KMS-11 (cell line): ENCODE measurements around the gene ASB7.
"Not testable (repeated sequence)": the region's sequence is repeated elsewhere in the genome, so short reads cannot be mapped to it uniquely, and the experiment has no call there.

Experiments
- H2AFZ ChIP-seq: fragments of 200-600 bp; sonication (generic); 2 replicates; pipeline ENCODE4 v1.6.1; 2016; ENCODE audit warnings: antibody characterized with exemption, mixed run types, low read depth
- H3K27ac ChIP-seq: fragments of 200-600 bp; sonication (generic); 2 replicates; pipeline ENCODE4 v1.6.1; 2016; ENCODE audit warnings: mild to moderate bottlenecking, mixed run types
- H3K27me3 ChIP-seq: fragments of 200-600 bp; sonication (generic); 2 replicates; pipeline ENCODE4 v1.6.1; 2017; ENCODE audit warnings: mild to moderate bottlenecking, low read depth, mixed run types, moderate library complexity; ENCODE audit not compliant: insufficient read depth
- H3K36me3 ChIP-seq: fragments of 200-600 bp; sonication (generic); 2 replicates; pipeline ENCODE4 v1.6.1; 2017; ENCODE audit warnings: mild to moderate bottlenecking, mixed run types; ENCODE audit not compliant: insufficient read depth
- H3K4me1 ChIP-seq: fragments of 200-600 bp; sonication (generic); 2 replicates; pipeline ENCODE4 v1.6.1; 2016; ENCODE audit warnings: mild to moderate bottlenecking, low read depth, mixed run types; ENCODE audit not compliant: poor library complexity, severe bottlenecking
- H3K4me2 ChIP-seq: fragments of 200-600 bp; sonication (generic); 2 replicates; pipeline ENCODE4 v1.7.0; 2016; ENCODE audit warnings: mild to moderate bottlenecking, mixed run types
- H3K4me3 ChIP-seq: fragments of 200-600 bp; sonication (generic); IDR thresholded peaks from 2 replicates; pipeline ENCODE4 v1.6.1; 2017; ENCODE audit warnings: low read depth, low read length, mixed read lengths; ENCODE audit not compliant: insufficient read depth
- H3K79me2 ChIP-seq: fragments of 200-600 bp; sonication (generic); 2 replicates; pipeline ENCODE4 v1.6.1; 2016; ENCODE audit warnings: low read depth, mixed run types; ENCODE audit not compliant: insufficient read depth
- H3K9ac ChIP-seq: fragments of 200-600 bp; sonication (generic); 2 replicates; pipeline ENCODE4 v1.6.1; 2016; ENCODE audit warnings: mild to moderate bottlenecking, mixed run types
- H4K20me1 ChIP-seq: fragments of 200-600 bp; sonication (generic); 2 replicates; pipeline ENCODE4 v1.6.1; 2016; ENCODE audit warnings: mild to moderate bottlenecking, mixed run types; ENCODE audit not compliant: insufficient read depth
- CTCF ChIP-seq: fragments of 200-600 bp; sonication (generic); conservative IDR thresholded peaks from 2 replicates; pipeline ENCODE4 v1.6.1; 2017; ENCODE audit warnings: low read depth, mild to moderate bottlenecking, antibody characterized with exemption, low read length, moderate library complexity, mixed read lengths

Gene ASB7

DNA sequence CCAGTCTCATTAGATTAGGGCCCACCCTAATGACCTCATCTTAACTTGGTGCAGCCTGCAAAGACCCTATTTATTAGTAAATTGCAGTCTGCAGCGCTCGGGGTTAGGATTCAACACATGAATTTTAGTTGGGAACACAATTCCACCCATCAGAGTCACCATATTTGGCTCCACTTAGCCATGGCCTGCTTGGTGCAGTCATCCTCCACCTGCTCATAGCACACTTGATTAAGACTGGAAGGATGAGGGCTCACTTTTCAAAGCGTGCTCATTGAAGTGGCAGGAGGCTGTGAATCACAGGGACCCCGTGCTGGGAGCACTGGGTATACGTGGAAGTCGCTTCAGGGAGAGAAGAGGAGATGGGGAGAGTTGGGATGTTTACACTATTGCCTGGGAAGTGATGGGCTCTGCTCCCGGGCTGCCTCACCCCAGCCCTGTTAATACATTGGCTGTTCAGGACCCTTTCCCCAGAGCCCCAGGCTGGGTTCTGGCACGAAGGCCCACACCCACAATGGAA is 68.2 kb downstream of the ASB7 start:
- Histone ChIP-seq H3K4me1 (no peaks in the 10 kb centered on the region), H3K36me3 (no peaks in the 10 kb centered on the region), H3K79me2 (no peaks in the 10 kb centered on the region), H2AFZ (no peak overlapping the region), H3K4me3 (no peak overlapping the region), H4K20me1 (no peaks in the 10 kb centered on the region), H3K4me2 (no peak overlapping the region), H3K9ac (no peak overlapping the region), H3K27me3 (no peaks in the 10 kb centered on the region), H3K27ac (no peak overlapping the region)
- no peak for TF ChIP-seq CTCF

- H3K4me3 ChIP-seq: no peak overlapping the region
- no peaks in the 10 kb centered on the region for H3K36me3 ChIP-seq
- no peaks in the 10 kb centered on the region for H3K27me3 ChIP-seq
- H3K4me1 ChIP-seq: no peaks in the 10 kb centered on the region
- TF ChIP-seq CTCF: no peak
- H2AFZ ChIP-seq: no peak overlapping the region
- H3K4me2 ChIP-seq: no peak overlapping the region
- no peak overlapping the region for H3K9ac ChIP-seq
- no peaks in the 10 kb centered on the region for H3K79me2 ChIP-seq
- H3K27ac ChIP-seq: no peak overlapping the region
- no peaks in the 10 kb centered on the region for H4K20me1 ChIP-seq
Observed at GRCh38 chr15:100671124-100671680, 68.8 kb downstream of the ASB7 start.

DNA sequence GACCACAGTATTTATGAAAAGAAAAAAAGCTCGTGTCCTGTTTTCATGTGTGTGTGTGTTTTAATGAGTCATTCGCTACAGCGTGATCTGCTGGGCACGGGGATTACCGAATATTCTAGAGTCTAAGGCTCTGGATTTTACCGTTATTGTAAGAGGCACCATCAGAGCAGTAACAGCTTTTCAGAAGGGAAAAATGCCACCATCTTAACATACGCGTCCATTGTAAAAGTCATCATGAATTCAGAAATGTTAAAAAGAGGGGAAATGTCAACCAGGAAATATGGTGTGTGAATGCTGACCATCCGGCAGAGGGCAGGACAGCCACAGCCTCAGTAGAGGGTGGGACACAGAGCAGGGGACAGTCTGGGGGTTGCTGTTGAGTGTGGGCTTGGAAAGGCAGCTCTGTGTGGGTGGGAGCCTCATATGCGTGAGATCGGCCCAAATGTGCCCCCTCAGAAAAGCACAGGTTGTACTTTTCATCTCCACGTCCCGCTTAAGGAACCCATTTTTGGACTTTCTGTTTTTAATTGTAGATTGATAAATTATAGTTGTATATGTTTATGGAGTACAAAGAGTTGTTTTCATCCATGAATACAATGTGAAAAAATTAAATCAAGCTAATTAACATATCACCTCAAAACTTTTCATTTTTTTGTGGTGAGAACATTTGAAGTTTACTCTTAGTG is 69.6 kb downstream of the ASB7 start:
- Histone ChIP-seq H3K4me1 (no peaks in the 10 kb centered on the region), H3K27ac (no peak overlapping the region), H3K36me3 (no peaks in the 10 kb centered on the region), H3K79me2 (no peaks in the 10 kb centered on the region), H3K4me3 (no peak overlapping the region), H2AFZ (no peak overlapping the region), H3K9ac (no peak overlapping the region), H3K27me3 (no peaks in the 10 kb centered on the region), H4K20me1 (no peaks in the 10 kb centered on the region), H3K4me2 (no peak overlapping the region)
- no peak for TF ChIP-seq CTCF

DNA sequence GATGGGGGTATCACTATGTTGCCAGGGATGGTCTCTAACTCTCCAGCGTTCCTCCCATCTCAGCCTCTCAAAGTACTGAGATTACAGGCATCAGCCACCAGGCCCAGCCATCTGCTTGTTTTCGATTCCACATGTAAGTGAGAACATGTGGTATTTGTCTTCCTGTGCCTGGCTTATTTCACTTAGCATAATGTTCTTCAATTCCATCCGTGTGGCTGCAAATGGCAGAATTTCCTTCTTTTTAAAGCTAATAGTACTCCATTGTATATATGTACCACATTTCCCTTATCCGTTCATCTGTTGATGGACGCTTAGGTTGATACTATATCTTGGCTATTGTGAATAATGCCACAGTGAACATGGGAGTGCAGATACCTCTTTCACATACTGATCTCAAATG is 70.6 kb downstream of the ASB7 start:
- Histone ChIP-seq H3K4me1 (no peaks in the 10 kb centered on the region), H4K20me1 (no peaks in the 10 kb centered on the region), H3K4me2 (no peak overlapping the region), H3K4me3 (no peak overlapping the region), H2AFZ (no peak overlapping the region), H3K27me3 (no peaks in the 10 kb centered on the region), H3K9ac (no peak overlapping the region), H3K79me2 (no peaks in the 10 kb centered on the region), H3K36me3 (no peaks in the 10 kb centered on the region), H3K27ac (no peak overlapping the region)
- TF ChIP-seq CTCF: no peak

DNA sequence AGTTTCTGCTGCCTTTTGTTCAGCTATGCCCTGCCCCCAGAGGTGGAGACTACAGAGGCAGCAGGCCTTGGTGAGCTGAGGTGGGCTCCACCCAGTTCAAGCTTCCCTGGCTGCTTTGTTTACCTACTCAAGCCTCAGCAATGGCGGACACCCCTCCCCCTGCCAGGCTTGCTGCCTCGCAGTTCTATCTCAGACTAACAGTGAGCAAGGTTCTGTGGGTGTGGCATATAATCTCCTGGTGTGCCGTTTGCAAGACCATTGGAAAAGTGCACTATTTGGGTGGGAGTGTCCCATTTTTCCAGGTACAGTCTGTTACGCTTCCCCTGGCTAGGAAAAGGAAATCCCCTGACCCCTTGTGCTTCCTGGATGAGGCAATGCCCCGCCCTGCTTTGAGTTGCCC is 76.8 kb downstream of the ASB7 start:
- H3K27me3 ChIP-seq, H2AFZ ChIP-seq, H3K4me3 ChIP-seq, H3K4me2 ChIP-seq, H3K4me1 ChIP-seq, H3K79me2 ChIP-seq, H3K27ac ChIP-seq, H3K9ac ChIP-seq, H3K36me3 ChIP-seq, H4K20me1 ChIP-seq: not testable (repeated sequence)
